ENCODE measurements around the gene DOCK2.

The DOCK2 gene

DNA sequence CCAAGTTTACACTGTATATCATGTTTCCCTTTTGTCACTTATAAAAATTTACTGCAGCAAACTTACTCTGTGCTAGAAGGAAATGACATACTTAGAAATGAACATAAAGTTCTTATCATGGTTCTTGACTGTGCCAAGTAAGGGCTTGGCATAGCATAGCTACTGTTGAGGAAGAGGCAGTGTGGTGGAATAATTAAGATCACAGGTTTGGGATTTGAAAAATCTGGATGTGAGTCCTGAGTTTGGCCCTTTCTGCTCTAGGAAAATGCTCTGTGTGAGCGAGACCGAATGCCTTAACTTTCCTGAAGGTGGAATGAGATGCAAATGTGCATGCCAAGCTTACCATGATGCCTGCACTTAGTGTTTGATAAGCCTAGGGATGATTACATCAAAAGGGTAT is 243.7 kb downstream of the DOCK2 start:
- no peaks in the 10 kb centered on the region for H4K20me1 ChIP-seq (ENCODE audit: control insufficient read depth, insufficient read depth, low read depth, low read length)
- no peaks in the 10 kb centered on the region for H3K79me2 ChIP-seq (ENCODE audit: control insufficient read depth, low read length)
- TF ChIP-seq EZH2phosphoT487 (IDR thresholded peaks at IDR 0.05; ENCODE audit: borderline replicate concordance, low read length), result no peak
- TF ChIP-seq, protein P1, sequence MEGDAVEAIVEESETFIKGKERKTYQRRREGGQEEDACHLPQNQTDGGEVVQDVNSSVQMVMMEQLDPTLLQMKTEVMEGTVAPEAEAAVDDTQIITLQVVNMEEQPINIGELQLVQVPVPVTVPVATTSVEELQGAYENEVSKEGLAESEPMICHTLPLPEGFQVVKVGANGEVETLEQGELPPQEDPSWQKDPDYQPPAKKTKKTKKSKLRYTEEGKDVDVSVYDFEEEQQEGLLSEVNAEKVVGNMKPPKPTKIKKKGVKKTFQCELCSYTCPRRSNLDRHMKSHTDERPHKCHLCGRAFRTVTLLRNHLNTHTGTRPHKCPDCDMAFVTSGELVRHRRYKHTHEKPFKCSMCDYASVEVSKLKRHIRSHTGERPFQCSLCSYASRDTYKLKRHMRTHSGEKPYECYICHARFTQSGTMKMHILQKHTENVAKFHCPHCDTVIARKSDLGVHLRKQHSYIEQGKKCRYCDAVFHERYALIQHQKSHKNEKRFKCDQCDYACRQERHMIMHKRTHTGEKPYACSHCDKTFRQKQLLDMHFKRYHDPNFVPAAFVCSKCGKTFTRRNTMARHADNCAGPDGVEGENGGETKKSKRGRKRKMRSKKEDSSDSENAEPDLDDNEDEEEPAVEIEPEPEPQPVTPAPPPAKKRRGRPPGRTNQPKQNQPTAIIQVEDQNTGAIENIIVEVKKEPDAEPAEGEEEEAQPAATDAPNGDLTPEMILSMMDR (IDR thresholded peaks at IDR 0.05; ENCODE audit: low read depth, low read length, poor library complexity, severe bottlenecking), result no peak
- H3K27ac ChIP-seq (ENCODE audit: low read depth, low read length), result no peak overlapping the region
- no peak overlapping the region for H3K4me2 ChIP-seq (ENCODE audit: low read length)
- no peaks in the 10 kb centered on the region for H3K9me3 ChIP-seq (ENCODE audit: control insufficient read depth, insufficient read depth, low read length)
- no peaks in the 10 kb centered on the region for H3F3A ChIP-seq (ENCODE audit: control insufficient read depth, insufficient read depth)
- H3K36me3 ChIP-seq (ENCODE audit: control insufficient read depth, low read length), result no peaks in the 10 kb centered on the region
- H3K9me2 ChIP-seq (replicated peaks; ENCODE audit: control insufficient read depth, low read length), result no peaks in the 10 kb centered on the region
- no peaks in the 10 kb centered on the region for H3K4me1 ChIP-seq (ENCODE audit: control insufficient read depth, low read length)
- H3K4me3 ChIP-seq (ENCODE audit: low read length), result no peak overlapping the region
- H3K27me3 ChIP-seq (ENCODE audit: control insufficient read depth, low read length), result no peaks in the 10 kb centered on the region

DNA sequence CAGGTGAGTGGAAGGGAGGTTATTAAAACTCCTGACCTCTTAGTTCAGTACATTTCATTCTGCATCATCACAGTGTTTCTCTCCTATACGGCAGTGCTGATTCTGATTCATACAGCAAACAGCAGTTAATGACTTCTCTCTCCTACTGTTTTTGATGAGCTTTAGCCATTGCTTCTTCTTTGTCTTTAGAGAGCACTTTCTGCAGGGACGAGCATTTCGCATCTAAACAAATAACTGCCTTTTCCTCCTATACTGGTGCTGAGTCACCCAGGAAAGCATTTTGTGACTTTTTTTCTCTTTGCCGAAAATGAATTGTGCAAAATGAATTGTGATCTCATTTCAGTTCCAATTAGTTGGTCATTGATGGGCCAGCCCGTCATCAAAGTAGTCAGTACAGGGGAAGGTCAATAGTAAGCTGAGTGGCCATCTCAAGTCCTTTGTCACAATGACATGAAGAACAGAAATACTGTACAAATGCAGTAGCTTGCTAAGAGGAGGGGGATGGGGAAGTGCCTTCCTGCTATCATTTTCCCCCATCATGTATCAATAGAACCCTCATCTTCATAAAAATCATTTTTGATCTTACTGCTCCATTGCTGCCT is 244.7 kb downstream of the DOCK2 start:
- Histone ChIP-seq H3K4me3 (ENCODE audit: low read length) (no peak overlapping the region), H4K20me1 (ENCODE audit: control insufficient read depth, insufficient read depth, low read depth, low read length) (no peaks in the 10 kb centered on the region), H3K9me3 (ENCODE audit: control insufficient read depth, insufficient read depth, low read length) (no peaks in the 10 kb centered on the region), H3F3A (ENCODE audit: control insufficient read depth, insufficient read depth) (no peaks in the 10 kb centered on the region), H3K4me1 (ENCODE audit: control insufficient read depth, low read length) (no peaks in the 10 kb centered on the region), H3K4me2 (ENCODE audit: low read length) (no peak overlapping the region), H3K79me2 (ENCODE audit: control insufficient read depth, low read length) (no peaks in the 10 kb centered on the region), H3K36me3 (ENCODE audit: control insufficient read depth, low read length) (0 out of 2 replicates have a peak, but pooled peaks cover 2% of the 10 kb centered on the region), H3K27ac (ENCODE audit: low read depth, low read length) (no peak overlapping the region), H3K27me3 (ENCODE audit: control insufficient read depth, low read length) (no peaks in the 10 kb centered on the region), H3K9me2 (replicated peaks; ENCODE audit: control insufficient read depth, low read length) (no peaks in the 10 kb centered on the region)
- TF ChIP-seq, protein P1 (IDR thresholded peaks at IDR 0.05; ENCODE audit: low read depth, low read length, poor library complexity, severe bottlenecking), result no peak
- no peak for TF ChIP-seq EZH2phosphoT487 (IDR thresholded peaks at IDR 0.05; ENCODE audit: borderline replicate concordance, low read length)

DNA sequence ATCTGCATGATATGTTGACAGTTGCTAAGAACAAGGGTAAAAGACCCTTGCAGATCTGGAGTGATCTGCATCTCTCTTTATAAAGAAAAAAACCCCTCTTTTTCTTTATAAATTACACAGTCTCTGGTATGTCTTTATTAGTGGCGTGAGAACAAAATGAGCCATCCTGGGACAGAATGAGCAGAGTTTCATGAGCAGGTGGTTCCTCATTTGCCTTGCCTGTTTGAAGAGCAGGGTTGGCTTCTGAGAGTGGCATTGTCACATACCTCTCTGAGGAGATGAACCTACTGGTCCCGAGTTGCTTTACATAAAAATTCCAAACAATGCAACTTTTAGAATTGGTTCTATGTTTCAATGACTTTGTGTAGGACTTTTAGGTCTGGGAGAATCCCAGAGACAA is 249.0 kb downstream of the DOCK2 start:
- no peak overlapping the region for H3K4me2 ChIP-seq (ENCODE audit: low read length)
- H3K4me3 ChIP-seq (ENCODE audit: low read length), result no peak overlapping the region
- no peaks in the 10 kb centered on the region for H3F3A ChIP-seq (ENCODE audit: control insufficient read depth, insufficient read depth)
- no peaks in the 10 kb centered on the region for H3K9me2 ChIP-seq (replicated peaks; ENCODE audit: control insufficient read depth, low read length)
- H3K27ac ChIP-seq (ENCODE audit: low read depth, low read length), result no peak overlapping the region
- H4K20me1 ChIP-seq (ENCODE audit: control insufficient read depth, insufficient read depth, low read depth, low read length), result no peaks in the 10 kb centered on the region
- no peaks in the 10 kb centered on the region for H3K9me3 ChIP-seq (ENCODE audit: control insufficient read depth, insufficient read depth, low read length)
- no peaks in the 10 kb centered on the region for H3K79me2 ChIP-seq (ENCODE audit: control insufficient read depth, low read length)
- H3K36me3 ChIP-seq (ENCODE audit: control insufficient read depth, low read length), result 0 out of 2 replicates have a peak, but pooled peaks cover 4% of the 10 kb centered on the region
- no peak for TF ChIP-seq EZH2phosphoT487 (IDR thresholded peaks at IDR 0.05; ENCODE audit: borderline replicate concordance, low read length)
- TF ChIP-seq, protein P1 (IDR thresholded peaks at IDR 0.05; ENCODE audit: low read depth, low read length, poor library complexity, severe bottlenecking), result no peak
- H3K27me3 ChIP-seq (ENCODE audit: control insufficient read depth, low read length), result no peaks in the 10 kb centered on the region
- no peaks in the 10 kb centered on the region for H3K4me1 ChIP-seq (ENCODE audit: control insufficient read depth, low read length)

All from DOHH2 (cell line).